ENCODE results near the gene RXRA.

GRCh38 chr9:134469041-134469875, 143.0 kb downstream of the RXRA start:
- TF ChIP-seq, protein P1, sequence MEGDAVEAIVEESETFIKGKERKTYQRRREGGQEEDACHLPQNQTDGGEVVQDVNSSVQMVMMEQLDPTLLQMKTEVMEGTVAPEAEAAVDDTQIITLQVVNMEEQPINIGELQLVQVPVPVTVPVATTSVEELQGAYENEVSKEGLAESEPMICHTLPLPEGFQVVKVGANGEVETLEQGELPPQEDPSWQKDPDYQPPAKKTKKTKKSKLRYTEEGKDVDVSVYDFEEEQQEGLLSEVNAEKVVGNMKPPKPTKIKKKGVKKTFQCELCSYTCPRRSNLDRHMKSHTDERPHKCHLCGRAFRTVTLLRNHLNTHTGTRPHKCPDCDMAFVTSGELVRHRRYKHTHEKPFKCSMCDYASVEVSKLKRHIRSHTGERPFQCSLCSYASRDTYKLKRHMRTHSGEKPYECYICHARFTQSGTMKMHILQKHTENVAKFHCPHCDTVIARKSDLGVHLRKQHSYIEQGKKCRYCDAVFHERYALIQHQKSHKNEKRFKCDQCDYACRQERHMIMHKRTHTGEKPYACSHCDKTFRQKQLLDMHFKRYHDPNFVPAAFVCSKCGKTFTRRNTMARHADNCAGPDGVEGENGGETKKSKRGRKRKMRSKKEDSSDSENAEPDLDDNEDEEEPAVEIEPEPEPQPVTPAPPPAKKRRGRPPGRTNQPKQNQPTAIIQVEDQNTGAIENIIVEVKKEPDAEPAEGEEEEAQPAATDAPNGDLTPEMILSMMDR (IDR thresholded peaks at IDR 0.05) = no peak
- TF ChIP-seq POLR2A (IDR thresholded peaks at IDR 0.05) (no peak), EP300 (IDR thresholded peaks at IDR 0.05) (no peak)
